Hematopoietic multipotent progenitor cell (in vitro differentiated cells): ENCODE measurements around the gene WNT2. TPM values are rescaled to one million over a fixed set of nuclear protein-coding genes. Genes with fewer than 3 reads are reported as not detected.
"Not testable (repeated sequence)": the region's sequence is repeated elsewhere in the genome, so short reads cannot be mapped to it uniquely, and the experiment has no call there.

Experiments used
- DNase-seq, 3 donors: peaks; one replicate each; pipeline ENCODE4 v3.0.0-alpha.2; 2011 to 2015; ENCODE audit warnings: low read depth in 2 of 3, low spot score in 2 of 3
- total RNA-seq: library from RNA; depleted of rRNA; stranded (reverse); fragments of >200 nt; gene quantifications from one replicate; pipeline ENCODE4 v1.2.3, GENCODE V29; 2012

Gene WNT2
- total RNA-seq, 1 donor: not detected

DNA sequence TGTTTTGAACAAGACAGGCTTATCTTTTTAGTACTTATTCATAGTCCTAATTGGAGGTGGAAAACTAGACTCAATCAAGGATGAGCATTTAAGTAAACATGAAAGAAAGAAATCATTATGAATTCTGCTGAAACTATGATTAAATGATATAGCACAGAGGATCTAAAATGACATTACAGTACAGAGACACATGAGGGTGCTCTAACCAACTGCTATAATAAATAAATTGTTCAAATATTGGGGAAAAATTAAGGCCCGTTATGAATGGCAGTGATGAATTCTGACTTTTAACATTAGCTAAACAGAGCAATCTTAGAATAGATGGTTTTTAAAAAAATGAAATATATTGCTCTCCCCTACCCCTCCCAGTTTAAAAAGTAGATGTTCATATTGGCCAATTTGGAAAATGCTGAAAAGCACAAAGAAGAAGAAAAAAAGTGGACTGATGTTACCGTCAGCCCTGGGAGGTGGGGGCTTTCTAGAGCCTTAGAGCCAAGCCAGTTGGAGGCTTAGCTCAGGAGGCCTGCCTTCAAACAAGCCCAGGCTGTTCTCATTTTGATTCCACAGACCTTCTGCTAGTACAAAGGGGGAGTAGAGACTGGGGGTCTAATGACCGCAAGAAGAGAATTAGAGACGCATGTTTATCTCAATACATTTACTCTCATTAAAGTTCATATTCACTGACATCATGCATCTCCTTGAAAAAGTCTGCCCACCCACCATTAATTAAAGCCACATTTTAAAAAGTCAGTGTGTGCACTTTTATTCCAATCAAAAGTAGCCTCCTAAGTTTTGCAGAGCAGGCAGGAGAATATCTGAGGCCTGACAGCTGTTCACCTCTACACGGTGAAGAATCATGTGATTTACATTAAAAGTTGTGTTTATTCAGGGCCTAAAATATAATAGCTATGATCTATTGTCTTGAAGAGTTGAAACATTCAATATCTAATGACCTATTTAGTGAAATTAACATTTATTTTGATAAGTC, 10.0 kb downstream of the WNT2 start:
- DNase-seq: no peak

DNA sequence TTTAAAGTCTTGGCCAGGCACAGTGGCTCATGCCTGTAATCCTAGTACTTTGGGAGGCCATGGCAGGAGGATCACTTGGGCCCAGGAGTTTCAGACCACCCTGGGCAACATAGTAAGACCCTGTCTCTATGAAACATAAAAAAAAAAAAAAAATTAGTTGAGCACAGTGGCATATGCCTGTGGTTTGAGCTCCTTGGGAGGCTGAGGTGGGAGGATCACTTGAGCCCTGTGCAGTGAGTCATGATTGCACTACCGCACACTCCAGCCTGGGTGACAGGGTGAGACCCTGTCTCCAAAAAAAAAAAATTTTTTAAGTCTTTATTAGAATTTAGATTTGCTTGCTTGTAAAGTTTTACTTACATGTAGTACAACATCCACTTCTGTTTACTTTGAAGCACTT, 14.0 kb downstream of the WNT2 start:
- DNase-seq: no peak

DNA sequence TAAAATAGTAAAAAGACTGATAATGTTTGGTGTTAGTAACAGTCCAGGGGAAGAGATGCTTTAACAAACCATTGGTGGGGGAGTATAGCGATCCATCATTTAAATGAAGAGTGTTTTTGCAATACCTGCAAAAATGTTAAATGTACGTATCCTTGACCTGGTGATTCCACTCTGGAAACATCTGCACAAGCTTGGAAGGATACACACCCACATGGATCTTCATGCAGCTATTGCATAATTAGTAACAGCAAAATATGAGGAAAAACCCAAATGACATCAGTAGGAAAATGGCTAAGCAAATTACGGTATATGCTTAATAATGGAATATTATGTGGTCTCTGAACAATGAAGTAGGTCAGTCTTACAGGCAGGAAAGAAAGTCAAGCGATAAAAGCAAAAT, 20.5 kb downstream of the WNT2 start:
- no peak for DNase-seq

DNA sequence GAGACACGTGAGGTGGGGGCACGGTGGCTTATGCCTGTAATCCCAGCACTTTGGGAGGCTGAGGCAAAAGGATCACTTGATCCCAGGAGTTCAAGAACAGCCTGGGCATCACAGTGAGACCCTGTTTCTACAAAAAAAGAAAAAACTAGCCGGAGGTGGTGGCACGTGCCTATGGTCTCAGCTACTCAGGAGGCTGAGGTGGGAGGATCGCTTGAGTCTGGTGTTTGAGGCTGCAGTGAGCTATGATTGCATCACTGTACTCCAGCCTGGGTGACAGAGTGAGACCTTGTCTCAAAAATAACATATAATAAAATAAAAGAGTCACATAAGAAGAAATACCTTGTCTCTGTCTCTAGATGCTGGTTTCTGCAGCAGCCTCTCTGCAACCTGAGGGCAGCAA, 22.4 kb downstream of the WNT2 start:
- not testable (repeated sequence) for DNase-seq

DNA sequence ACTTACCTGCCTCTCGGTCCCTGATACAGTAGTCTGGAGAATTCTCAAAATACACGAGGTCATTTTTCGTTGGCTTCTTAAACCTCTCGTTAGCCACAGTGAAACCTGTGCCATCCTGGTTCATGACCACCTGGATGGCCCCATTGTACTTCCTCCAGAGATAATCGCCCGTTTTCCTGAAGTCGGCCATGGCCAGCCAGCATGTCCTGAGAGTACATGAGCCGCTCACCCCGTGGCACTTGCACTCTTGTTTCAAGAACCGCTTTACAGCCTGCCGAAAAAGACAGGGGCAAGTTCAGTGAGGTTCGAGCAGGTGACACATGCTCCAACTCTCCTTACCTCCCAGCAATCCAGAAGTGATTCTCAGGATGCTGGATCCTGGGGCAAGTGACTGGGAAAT, 25.3 kb downstream of the WNT2 start:
- DNase-seq: no peak

DNA sequence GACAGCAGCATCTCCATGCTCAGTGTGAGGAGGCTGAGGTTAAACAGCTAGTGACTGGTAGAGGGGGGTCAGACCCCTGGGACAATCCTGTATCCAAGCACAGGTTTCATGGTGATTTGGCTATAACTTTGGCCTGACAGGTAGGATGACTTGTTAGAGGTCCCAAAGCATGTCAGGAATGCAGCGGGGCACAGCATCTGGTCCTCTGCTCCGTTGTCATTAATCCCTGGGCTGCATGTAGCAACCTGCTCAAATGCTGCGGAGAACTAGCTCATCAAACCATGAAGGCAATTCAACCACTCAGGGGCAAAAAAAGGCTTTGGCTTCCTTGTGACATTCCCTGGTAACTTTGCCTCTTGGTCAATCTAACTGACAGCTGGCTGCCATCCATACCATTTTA, 26.8 kb downstream of the WNT2 start:
- no peak for DNase-seq

DNA sequence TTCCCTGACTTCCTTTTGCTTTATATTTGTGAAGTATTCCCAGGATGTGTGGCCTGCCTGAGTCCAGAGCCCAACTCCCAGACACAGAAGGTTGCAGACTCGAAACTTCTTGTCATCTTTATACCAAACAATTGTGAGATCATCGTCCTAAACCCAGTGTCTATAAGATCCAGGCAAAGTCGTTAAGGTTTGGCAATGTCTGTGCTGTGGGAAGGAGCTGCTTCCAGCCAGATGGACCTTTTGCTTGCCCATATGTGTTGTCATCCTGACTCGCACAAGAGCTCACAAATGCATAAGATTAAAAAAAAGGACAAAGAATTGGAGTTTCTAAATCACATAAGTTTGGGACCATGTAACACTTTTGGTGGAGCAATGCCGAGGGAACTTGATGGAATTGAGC, 37.0 kb downstream of the WNT2 start:
- no peak for DNase-seq

DNA sequence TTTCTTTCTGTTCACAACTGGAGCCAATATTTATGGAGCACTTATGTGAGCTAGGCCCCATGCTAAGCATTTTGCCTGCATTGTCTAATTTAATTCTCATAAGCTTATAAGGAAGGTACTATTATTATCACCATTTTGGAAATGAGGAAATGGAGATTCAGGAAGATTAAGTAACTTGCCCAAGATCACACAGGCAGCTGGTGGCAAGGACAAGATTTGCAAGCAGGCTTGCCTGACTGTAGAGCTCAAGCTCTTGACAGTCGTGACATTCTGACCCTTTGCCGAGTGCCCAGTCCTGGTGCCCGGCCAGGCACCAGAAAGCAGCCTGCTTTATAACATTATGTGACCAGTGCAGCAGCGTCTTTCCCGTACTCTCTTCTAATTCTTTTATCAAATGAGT, 38.2 kb downstream of the WNT2 start:
- DNase-seq: no peak

DNA sequence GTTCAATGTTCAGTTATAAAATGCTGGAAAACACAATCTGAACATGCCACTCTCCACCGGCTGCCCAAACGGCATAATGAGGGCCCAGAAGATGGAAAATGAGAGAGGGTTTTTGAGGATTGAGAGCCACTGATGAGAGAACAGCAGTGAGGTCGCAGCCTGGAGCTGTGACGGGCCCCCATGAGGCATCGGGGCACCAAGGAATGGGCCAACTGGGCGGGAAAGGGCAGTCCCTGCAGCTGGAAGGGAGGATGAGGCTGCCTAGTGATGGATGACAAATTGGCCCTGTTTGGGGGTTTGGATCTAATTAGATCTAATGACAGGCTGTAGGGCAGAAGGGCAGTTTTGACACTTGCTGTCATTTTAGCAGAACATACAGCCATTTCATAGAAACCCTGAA, 39.1 kb downstream of the WNT2 start:
- no peak for DNase-seq

DNA sequence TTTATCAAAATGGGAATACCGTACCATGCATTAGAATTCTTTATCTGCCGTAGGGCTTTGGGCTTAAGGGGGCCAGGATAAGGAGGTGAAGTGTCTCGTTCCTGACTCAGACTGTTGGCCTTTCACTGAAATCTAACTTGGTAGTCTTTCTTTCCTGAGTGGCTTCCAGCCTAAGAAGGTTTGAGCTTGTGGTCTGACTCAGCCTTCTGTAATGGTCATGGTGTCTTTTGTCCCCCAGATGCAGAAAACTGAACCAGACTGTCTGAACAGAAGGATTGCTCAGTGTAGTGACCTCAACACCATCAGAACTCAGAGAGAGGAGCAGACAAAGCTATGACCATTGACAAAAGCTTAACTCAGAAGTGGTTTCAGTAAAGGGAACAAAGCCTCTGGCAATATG, 39.5 kb downstream of the WNT2 start:
- no peak for DNase-seq

DNA sequence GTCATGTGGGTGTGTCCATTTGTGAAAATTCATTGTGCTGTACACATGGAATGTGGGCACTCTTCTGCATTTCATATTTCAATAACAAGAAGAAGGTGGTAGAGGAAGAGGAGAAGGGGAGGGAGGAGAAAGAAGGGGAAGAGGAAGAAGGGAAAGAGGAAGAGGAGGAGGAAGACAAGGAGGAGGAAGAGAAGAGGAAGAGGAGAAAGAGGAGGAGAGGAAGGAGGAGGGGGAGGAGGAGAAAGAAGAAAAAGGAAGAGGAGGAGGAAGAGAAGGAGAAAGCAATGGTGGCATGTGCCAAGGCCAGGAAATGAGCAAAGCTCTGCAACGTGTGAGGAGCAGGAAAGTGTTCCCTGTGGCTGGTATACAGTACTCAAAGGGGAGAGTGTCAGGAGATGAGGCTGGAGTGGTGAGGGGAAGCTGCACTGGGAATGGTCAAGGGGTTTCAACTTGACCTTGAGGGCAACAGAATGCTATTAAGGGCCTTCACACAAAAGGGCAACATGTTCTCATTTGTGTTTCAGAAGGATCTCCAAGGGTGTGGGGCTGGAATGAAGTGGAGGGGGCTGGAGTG, 40.5 kb downstream of the WNT2 start:
- no peak for DNase-seq

DNA sequence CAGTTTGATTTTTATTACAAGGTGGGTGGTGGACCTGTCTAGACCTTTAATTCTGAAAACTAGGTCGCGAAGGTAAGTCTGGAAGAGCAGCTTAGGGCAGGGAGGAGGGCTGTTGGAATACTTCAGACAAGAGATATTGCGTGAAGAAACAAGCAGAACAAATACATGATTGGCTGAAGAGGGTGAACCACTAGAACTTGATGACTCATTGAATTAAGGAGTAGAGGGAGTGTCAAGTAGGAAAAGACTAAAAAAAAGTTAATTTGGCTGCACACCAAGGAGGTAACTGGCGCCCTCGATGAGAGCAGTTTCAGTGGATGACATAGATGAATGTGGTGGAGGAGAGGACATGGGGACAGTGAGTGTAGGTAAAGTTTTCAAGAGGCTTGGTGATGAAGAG, 41.3 kb downstream of the WNT2 start:
- DNase-seq: no peak

DNA sequence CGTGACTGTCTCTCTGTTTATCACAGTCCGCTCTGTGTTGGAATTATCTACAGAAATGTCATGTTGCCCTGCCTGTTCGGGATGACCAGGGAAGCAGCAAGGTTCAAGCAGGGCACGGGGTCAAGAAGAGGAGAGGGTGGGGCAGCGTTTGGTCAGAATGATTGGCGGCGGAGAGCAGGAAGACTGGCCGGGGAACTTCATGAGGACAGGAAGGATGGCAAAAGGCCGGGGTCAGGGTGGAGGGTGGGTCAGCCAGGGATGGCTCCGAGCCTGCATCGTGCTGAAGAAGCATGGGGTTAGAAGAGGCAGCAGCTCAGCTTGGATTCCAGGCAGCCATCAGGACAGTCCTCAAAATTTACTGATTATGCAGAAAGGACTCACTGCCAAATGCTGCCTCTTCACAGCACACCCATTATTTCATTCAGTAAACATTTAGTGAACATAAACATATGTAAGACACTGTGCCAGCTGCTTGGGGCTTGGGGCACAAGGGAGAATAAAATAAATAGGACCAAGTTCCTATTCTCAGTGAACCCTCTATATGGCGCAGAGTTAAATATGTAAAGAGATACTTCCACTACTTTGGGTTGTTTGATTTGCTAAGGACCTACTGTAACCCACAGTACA, 42.8 kb downstream of the WNT2 start:
- no peak for DNase-seq

DNA sequence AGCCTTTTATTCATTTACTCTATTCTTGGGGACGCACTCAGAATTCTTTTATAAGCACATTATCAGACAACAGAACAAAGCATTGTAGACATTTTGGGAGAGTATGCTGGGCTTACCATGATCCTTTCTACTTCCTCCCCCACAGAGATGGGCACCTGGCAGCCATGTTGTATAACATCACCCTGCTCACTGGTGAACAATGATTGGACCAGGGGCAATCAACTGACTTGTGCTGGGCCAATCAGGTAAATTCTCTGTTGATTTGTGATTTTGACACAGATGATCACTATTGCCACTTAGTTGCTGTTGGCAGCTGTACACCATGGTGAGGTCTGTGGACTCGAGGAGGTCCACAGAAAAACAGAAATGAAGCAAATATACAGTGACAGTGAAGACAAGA, 43.7 kb downstream of the WNT2 start:
- DNase-seq: no peak

DNA sequence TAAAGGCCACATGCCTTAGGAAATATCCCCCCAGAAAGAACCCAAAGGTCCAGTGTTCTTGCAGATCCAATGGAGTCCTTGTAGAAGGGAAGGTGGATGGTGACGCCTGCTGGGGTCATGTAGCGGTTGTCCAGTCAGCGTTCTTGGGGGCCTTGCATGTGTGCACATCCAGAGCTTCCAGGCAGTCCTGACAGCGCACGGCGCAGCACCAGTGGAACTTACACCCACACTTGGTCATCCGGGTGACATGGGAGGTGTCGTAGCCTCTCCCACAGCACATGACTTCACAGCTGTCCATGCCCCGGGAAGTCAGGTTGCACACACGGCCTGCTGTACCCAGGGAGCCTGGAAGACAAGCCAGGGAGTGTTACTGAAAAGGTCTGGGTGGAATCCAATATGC, 44.8 kb downstream of the WNT2 start:
- DNase-seq: no peak

DNA sequence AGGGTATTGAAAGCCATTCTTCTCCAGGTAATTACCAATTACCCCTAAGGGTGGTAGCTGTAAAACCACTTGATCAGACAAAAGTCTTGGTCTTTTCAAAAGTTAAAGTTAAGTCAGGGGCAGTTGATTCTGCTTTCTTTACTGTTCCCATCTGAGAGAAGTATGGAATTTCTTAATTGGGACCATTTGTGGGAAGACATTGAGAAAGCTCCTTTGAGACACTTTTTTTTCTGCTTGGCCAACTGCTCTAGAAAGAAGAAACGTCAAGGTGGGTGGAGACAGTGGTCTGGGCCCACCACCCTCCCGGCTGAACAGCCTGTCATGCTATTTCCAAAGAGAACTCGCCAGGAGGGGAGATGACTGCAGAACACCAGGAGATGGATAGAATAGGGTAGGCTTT, 45.3 kb downstream of the WNT2 start:
- DNase-seq: no peak

DNA sequence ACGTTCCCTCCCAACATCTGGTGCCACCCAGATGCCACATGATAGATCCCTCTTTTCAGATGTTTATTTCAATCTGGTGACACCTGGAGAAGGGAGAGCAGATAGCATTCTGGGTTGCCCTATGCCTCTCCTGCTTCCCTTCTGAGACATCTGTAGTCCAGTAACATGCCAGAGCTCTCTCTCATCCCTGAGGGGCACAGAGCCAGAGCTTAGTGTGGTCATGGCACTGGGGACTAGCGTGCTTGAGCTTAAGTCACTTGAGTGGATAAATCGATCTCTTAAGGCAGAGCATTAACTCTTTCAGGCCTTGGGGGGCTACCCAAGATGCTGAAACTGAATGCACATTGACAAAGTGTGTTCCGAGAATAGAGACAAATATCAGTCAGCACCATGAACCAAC, 47.9 kb downstream of the WNT2 start:
- no peak for DNase-seq

DNA sequence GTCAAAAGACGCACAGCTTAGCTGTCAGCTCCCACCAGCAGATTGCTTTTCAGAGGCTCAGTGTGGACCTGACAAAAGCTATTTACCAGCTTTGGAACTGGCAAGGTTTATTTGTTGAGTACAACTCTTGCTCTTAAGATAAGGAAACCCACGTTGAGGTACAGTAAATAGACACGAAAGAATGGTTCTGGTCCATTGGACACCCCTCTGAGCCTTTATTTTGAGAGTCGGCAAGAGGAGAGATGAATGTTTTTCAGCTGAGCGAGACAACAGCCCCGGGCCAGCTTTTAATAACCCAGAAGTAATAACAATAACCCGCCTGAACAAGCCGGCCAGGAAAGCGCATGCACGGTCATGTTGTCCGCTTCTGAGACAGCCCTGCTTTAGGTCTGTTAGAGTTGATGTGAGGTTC, 49.0 kb downstream of the WNT2 start:
- DNase-seq: no peak

DNA sequence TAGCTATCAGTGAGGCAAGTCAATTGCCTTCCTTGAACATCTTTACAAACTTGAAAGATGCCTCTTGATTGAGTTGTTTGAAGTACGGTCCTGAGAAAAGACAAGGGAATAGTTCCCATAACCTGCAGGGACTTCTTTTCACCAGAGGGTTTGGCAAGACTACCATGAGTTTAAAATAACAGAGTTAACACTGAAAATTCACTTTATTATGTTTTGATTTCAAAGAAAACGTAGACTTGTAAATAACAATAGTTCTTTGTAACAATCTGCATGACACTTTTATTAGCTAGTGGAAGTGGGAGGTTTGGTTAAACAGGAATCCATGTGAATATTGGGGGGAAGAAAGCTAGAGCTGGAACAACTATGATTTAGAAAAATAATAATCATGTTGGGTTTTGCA, 49.5 kb downstream of the WNT2 start:
- DNase-seq: no peak

DNA sequence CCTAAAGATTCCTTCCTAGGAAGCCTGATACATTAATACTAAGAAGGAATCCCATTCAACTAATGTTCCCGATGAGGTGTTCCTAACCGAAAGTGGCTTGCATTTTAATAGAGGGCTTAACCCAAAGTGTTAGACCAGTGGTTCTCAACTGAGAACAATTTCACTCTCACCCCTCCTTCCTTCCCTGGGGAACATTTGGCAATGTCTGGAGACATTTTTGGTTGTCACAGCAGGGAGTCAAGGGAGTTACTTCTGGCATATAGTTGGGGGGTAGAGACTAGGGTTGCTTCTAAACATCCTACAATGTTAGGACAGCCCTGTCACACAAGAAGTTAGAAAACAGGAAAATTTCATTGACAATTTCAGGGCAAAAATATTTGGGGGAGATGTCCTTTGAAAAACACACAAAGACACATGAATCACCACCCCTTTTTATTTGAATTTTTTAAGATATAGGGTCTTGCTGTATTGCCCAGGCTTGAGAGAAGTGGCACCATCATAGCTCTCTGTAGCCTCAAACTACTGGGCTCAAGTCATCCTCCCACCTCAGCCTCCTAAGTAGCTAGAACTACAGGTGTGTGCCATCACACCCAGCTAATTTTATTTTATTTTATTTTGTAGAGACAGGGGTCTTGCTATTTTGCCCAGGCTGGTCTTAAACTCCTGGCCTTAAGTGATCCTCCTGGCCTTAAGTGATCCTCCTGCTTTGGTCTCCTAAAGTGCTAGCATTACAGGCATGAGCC, 50.7 kb downstream of the WNT2 start:
- DNase-seq: no peak

DNA sequence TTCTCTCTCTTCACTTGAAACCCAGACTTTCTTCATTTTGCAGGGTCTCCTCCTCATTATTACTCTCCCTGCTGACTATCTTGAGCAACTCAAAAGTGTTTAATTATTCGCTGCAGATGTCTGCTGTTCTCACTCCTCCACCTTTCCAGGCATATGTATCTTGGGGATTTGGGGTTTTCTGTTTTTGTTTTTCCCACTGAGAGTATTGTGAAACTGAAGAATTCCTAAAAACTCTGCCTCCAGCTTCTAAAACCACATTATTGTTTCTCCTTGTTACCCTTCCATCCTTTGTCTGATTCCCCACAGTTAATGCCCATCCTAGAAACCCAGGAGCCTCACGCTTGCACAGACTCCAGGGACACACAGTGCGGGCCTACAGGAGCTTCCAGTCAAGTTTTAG, 51.3 kb downstream of the WNT2 start:
- no peak for DNase-seq
